ENCODE data around the gene HSH2D. TPM values are rescaled to one million over a fixed set of nuclear protein-coding genes. Genes with fewer than 3 reads are reported as not detected.

Gene HSH2D
- total and polyA plus RNA-seq, 2 experiments from 2014 or later, result 3.5 to 4.0 TPM

- H3K27ac ChIP-seq, result no peak overlapping the region
- no peak overlapping the region for H2AFZ ChIP-seq
- no peaks in the 10 kb centered on the region for H3K4me1 ChIP-seq (ENCODE audit: insufficient read depth)
- H3K36me3 ChIP-seq (replicated peaks; ENCODE audit: insufficient read depth, low read depth), result no peaks in the 10 kb centered on the region
- H3K9me2 ChIP-seq (replicated peaks; ENCODE audit: insufficient read depth), result no peaks in the 10 kb centered on the region
- TF ChIP-seq EZH2 (IDR thresholded peaks at IDR 0.05; ENCODE audit: borderline replicate concordance) (no peak), EZH2phosphoT487 (IDR thresholded peaks at IDR 0.05; ENCODE audit: low read depth, severe bottlenecking, unreplicated experiment) (no peak), CTCF (IDR thresholded peaks at IDR 0.05; ENCODE audit: poor library complexity) (no peak)
- no peaks in the 10 kb centered on the region for H4K20me1 ChIP-seq (ENCODE audit: insufficient read depth, poor library complexity, severe bottlenecking)
- peak; percentile 58 for DNase-seq (ENCODE audit: low spot score)
- no peak overlapping the region for H3K4me2 ChIP-seq
- no peaks in the 10 kb centered on the region for H3K9me3 ChIP-seq (ENCODE audit: low read depth)
- H3K27me3 ChIP-seq, result no peaks in the 10 kb centered on the region
- no peak overlapping the region for H3K4me3 ChIP-seq
- H3K79me2 ChIP-seq, result peaks cover under 1% of the 10 kb centered on the region
- 42% methylated on average over 4 of the region's 4 CpGs for WGBS (ENCODE audit: low lambda C conversion rate, missing lambda C conversion rate)
Measured at GRCh38 chr19:16180611-16181010, 37.1 kb downstream of the HSH2D start.

GRCh38 chr19:16184665-16185122, 41.2 kb downstream of the HSH2D start:
- TF ChIP-seq EZH2 (IDR thresholded peaks at IDR 0.05; ENCODE audit: borderline replicate concordance) (no peak), EZH2phosphoT487 (IDR thresholded peaks at IDR 0.05; ENCODE audit: low read depth, severe bottlenecking, unreplicated experiment) (no peak), CTCF (IDR thresholded peaks at IDR 0.05; ENCODE audit: poor library complexity) (no peak)
- no peaks in the 10 kb centered on the region for H3K9me2 ChIP-seq (replicated peaks; ENCODE audit: insufficient read depth)
- peak overlapping the region; percentile 76 for H3K4me2 ChIP-seq
- H3K27me3 ChIP-seq, result no peaks in the 10 kb centered on the region
- no peaks in the 10 kb centered on the region for H3K9me3 ChIP-seq (ENCODE audit: low read depth)
- H3K4me3 ChIP-seq, result no peak overlapping the region
- peak overlapping the region; percentile 57 for H3K27ac ChIP-seq
- DNase-seq (ENCODE audit: low spot score), result no peak
- no peaks in the 10 kb centered on the region for H3K36me3 ChIP-seq (replicated peaks; ENCODE audit: insufficient read depth, low read depth)
- H3K4me1 ChIP-seq (ENCODE audit: insufficient read depth), result peaks cover 8% of the 10 kb centered on the region
- peak overlapping the region; percentile 77 for H2AFZ ChIP-seq
- 65% methylated on average over 18 of the region's 18 CpGs for WGBS (ENCODE audit: low lambda C conversion rate, missing lambda C conversion rate)
- H3K79me2 ChIP-seq, result peaks cover 37% of the 10 kb centered on the region
- no peaks in the 10 kb centered on the region for H4K20me1 ChIP-seq (ENCODE audit: insufficient read depth, poor library complexity, severe bottlenecking)

GRCh38 chr19:16185123-16185767, 41.8 kb downstream of the HSH2D start, which contains the start of gene FAM32A:
FAM32A (plus strand) TSS chr19:16185410; CDS start chr19:16185443, 33 bp downstream.
- peak; percentile 98 for DNase-seq (ENCODE audit: low spot score)
- H3K4me1 ChIP-seq (ENCODE audit: insufficient read depth), result peaks cover 8% of the 10 kb centered on the region
- no peaks in the 10 kb centered on the region for H3K9me3 ChIP-seq (ENCODE audit: low read depth)
- peak within 1 kb of the TSS; percentile 85 for H3K4me2 ChIP-seq
- TF ChIP-seq EZH2 (IDR thresholded peaks at IDR 0.05; ENCODE audit: borderline replicate concordance), result no peak
- peak; percentile 22 for TF ChIP-seq CTCF (IDR thresholded peaks at IDR 0.05; ENCODE audit: poor library complexity)
- peak within 1 kb of the TSS; percentile 77 for H2AFZ ChIP-seq
- WGBS (ENCODE audit: low lambda C conversion rate, missing lambda C conversion rate), result under 1% methylated on average over 39 of the region's 39 CpGs
- no peaks in the 10 kb centered on the region for H4K20me1 ChIP-seq (ENCODE audit: insufficient read depth, poor library complexity, severe bottlenecking)
- peak within 1 kb of the TSS; percentile 85 for H3K27ac ChIP-seq
- peaks cover 39% of the 10 kb centered on the region for H3K79me2 ChIP-seq
- H3K36me3 ChIP-seq (replicated peaks; ENCODE audit: insufficient read depth, low read depth), result no peaks in the 10 kb centered on the region
- no peaks in the 10 kb centered on the region for H3K9me2 ChIP-seq (replicated peaks; ENCODE audit: insufficient read depth)
- H3K4me3 ChIP-seq, result peak within 1 kb of the TSS; percentile 60
- H3K27me3 ChIP-seq, result no peaks in the 10 kb centered on the region
